A549 (cell line): ENCODE measurements around the gene C10orf105. TPM values are rescaled to one million over a fixed set of nuclear protein-coding genes. Genes with fewer than 3 reads are reported as not detected.

ENCODE experiments used
- ATAC-seq, 2 experiments: fragments of 200-7000 bp in 1 of 2; fragments of >200 bp in 1 of 2; cut with Nextera tagmentation in 1 of 2; cut with Tn5 transposase in 1 of 2; 3 replicates each; pipeline versions ENCODE4 v1.8.0 to v1.9.1; 2018 to 2020; ENCODE audit warnings: mild to moderate bottlenecking in 1 of 2, moderate library complexity in 1 of 2
- CTCF ChIA-PET: fragments of 300-600 bp; sonication (Branson Sonifier 250); formaldehyde crosslinking; extraction: SDS; loops from one replicate; lab custom pipeline; 2021; ENCODE audit warnings: antibody characterized with exemption, inconsistent platforms; lab: Yijun Ruan, JAX
- POLR2A ChIA-PET: fragments of 350-600 bp; formaldehyde crosslinking; extraction: SDS; loops from one replicate; lab custom pipeline; 2021; ENCODE audit warnings: antibody characterized with exemption, inconsistent platforms; lab: Yijun Ruan, JAX
- DNase-seq, 2 experiments: peaks; one replicate each; pipeline versions ENCODE4 v3.0.0 to v3.0.0-alpha.2; 2011 to 2016; ENCODE audit warnings: low read depth in 1 of 2, low spot score in 1 of 2
- FAIRE-seq: peaks from 2 replicates; lab custom pipeline; 2011; peaks lifted over from hg19 to GRCh38; lab: Jason Lieb, UNC
- H3K27ac ChIP-seq, 2 experiments: fragments of >200 bp; sonication (Bioruptor Twin); formaldehyde crosslinking; 3 replicates each; pipeline ENCODE4 v1.5.1; 2016 to 2017
- H3K4me1 ChIP-seq: fragments of >200 bp; sonication (Bioruptor Twin); formaldehyde crosslinking; 3 replicates; pipeline ENCODE4 v1.6.1; 2016
- H3K4me2 ChIP-seq: fragments of >200 bp; sonication (Bioruptor Twin); formaldehyde crosslinking; 3 replicates; pipeline ENCODE4 v1.6.1; 2016
- H3K4me3 ChIP-seq: fragments of >200 bp; sonication (Bioruptor Twin); formaldehyde crosslinking; 3 replicates; pipeline ENCODE4 v1.5.1; 2016
- H3K9me3 ChIP-seq: fragments of >200 bp; sonication (Bioruptor Twin); formaldehyde crosslinking; 3 replicates; pipeline ENCODE4 v1.6.1; 2016
- BHLHE40 ChIP-seq: IDR thresholded peaks from 2 replicates; pipeline ENCODE4 v1.6.1; 2012; ENCODE audit warnings: low read depth, low read length, inconsistent platforms
- CBX8 ChIP-seq: fragments of 200-600 bp; sonication (generic); IDR thresholded peaks from 2 replicates; pipeline ENCODE4 v1.6.1; 2016
- CHD4 ChIP-seq: fragments of 200-600 bp; sonication (generic); IDR thresholded peaks from 2 replicates; pipeline ENCODE4 v1.6.1; 2016; ENCODE audit warnings: antibody characterized with exemption, mild to moderate bottlenecking, borderline replicate concordance
- CTCF ChIP-seq: fragments of >200 bp; sonication (Bioruptor Twin); formaldehyde crosslinking; IDR thresholded peaks from 3 replicates; pipeline ENCODE4 v1.5.1; 2016
- ESRRA ChIP-seq: fragments of 150-350 bp; IDR thresholded peaks from 2 replicates; pipeline ENCODE4 v1.6.1; 2014; ENCODE audit warnings: mild to moderate bottlenecking, low read length, borderline replicate concordance
- FOSL2 ChIP-seq, 2 experiments: fragments of 450-650 bp in 1 of 2; fragments of >200 bp in 1 of 2; sonication (Bioruptor Twin) in 1 of 2; formaldehyde crosslinking; IDR thresholded peaks; 2 replicates each; pipeline versions ENCODE4 v1.5.0 to v1.6.1; 2016 to 2020; ENCODE audit warnings: mild to moderate bottlenecking in 1 of 2, moderate library complexity in 1 of 2
- FOXS1 ChIP-seq: fragments of 250-450 bp; sonication (Bioruptor Pico); IDR thresholded peaks from 2 replicates; pipeline ENCODE4 v1.5.0; 2020; ENCODE audit warnings: mild to moderate bottlenecking, moderate library complexity
- HDAC2 ChIP-seq: fragments of 200-600 bp; sonication (generic); IDR thresholded peaks from 2 replicates; pipeline ENCODE4 v1.6.1; 2016
- HES2 ChIP-seq: fragments of >200 bp; sonication (Bioruptor Twin); formaldehyde crosslinking; IDR thresholded peaks from 2 replicates; pipeline ENCODE4 v1.6.1; 2016
- HEYL ChIP-seq: fragments of 250-450 bp; sonication (Bioruptor Pico); IDR thresholded peaks from 2 replicates; pipeline ENCODE4 v1.8.0; 2021; ENCODE audit warnings: mild to moderate bottlenecking, moderate library complexity
- JUNB ChIP-seq: fragments of >200 bp; sonication (Bioruptor Twin); formaldehyde crosslinking; IDR thresholded peaks from 2 replicates; pipeline ENCODE4 v1.6.1; 2016
- KDM5A ChIP-seq: fragments of 200-600 bp; sonication (generic); IDR thresholded peaks from 2 replicates; pipeline ENCODE4 v1.6.1; 2016; ENCODE audit warnings: antibody characterized with exemption, mild to moderate bottlenecking
- MAZ ChIP-seq: fragments of 150-350 bp; IDR thresholded peaks from 2 replicates; pipeline ENCODE4 v1.6.1; 2014; ENCODE audit warnings: antibody characterized with exemption, low read depth, low read length, borderline replicate concordance
- NFE2L2 ChIP-seq: fragments of 150-350 bp; conservative IDR thresholded peaks from 2 replicates; pipeline ENCODE4 v1.6.1; 2014; ENCODE audit warnings: low read length
- NPAS2 ChIP-seq: fragments of 250-450 bp; sonication (Bioruptor Pico); IDR thresholded peaks from 2 replicates; pipeline ENCODE4 v1.8.0; 2022; ENCODE audit warnings: mild to moderate bottlenecking, moderate library complexity, borderline replicate concordance
- NR3C1 ChIP-seq: fragments of >200 bp; sonication (Bioruptor Twin); formaldehyde crosslinking; IDR thresholded peaks from 3 replicates; pipeline ENCODE4 v1.6.1; 2017
- PBX3 ChIP-seq: IDR thresholded peaks from 2 replicates; pipeline ENCODE4 v1.6.1; 2012
- POLR2A ChIP-seq: IDR thresholded peaks from 2 replicates; pipeline ENCODE4 v1.6.1; 2012; ENCODE audit warnings: mild to moderate bottlenecking, low read length
- RCOR1 ChIP-seq: fragments of 150-350 bp; IDR thresholded peaks from 2 replicates; pipeline ENCODE4 v1.6.1; 2014; ENCODE audit warnings: antibody characterized with exemption, low read length, low read depth
- RNF2 ChIP-seq: fragments of 200-600 bp; sonication (generic); IDR thresholded peaks from 2 replicates; pipeline ENCODE4 v1.6.1; 2016; ENCODE audit warnings: low read depth, mild to moderate bottlenecking, antibody characterized with exemption, moderate library complexity, borderline replicate concordance
- SREBF2 ChIP-seq: fragments of 450-650 bp; IDR thresholded peaks from 2 replicates; pipeline ENCODE4 v1.6.1; 2014; ENCODE audit warnings: mild to moderate bottlenecking, moderate library complexity
- USF2 ChIP-seq: fragments of 450-650 bp; IDR thresholded peaks from 2 replicates; pipeline ENCODE4 v1.6.1; 2014; ENCODE audit warnings: antibody characterized with exemption
- ZC3H11A ChIP-seq: fragments of 450-650 bp; IDR thresholded peaks from 2 replicates; pipeline ENCODE4 v1.6.1; 2014; ENCODE audit warnings: antibody characterized with exemption, mild to moderate bottlenecking
- ZFP36 ChIP-seq: fragments of 450-650 bp; IDR thresholded peaks from 2 replicates; pipeline ENCODE4 v1.6.1; 2014; ENCODE audit warnings: borderline replicate concordance; ENCODE audit not compliant: partially characterized antibody
- ZSCAN20 ChIP-seq: fragments of 250-450 bp; sonication (Bioruptor Pico); IDR thresholded peaks from 2 replicates; pipeline ENCODE4 v1.8.0; 2022; ENCODE audit warnings: mild to moderate bottlenecking, moderate library complexity
- WGBS: methylation state at CpG from one replicate; pipeline ENCODE4 v1.1.6; 2017; ENCODE audit errors: missing lambda C conversion rate; 5-methylcytosine and 5-hydroxymethylcytosine counted together
- polyA plus RNA-seq, 4 experiments: library from polyadenylated mRNA; depleted of rRNA in 3 of 4; stranded (reverse); fragments of >200 nt; fragmentation: RNase III in 1 of 4; extraction: RNeasy Plus Mini Kit Qiagen cat#74134 plus additional on column Dnase treatment in 1 of 4; gene quantifications; 2 replicates in 3 of 4; 3 replicates in 1 of 4; pipeline ENCODE4 v1.2.3, GENCODE V29; 2011 to 2017
- TF ChIP-seq, protein P1 (sequence below): fragments of 250-450 bp; sonication (Bioruptor Pico); IDR thresholded peaks from 2 replicates; pipeline ENCODE4 v1.5.0; 2021; ENCODE audit warnings: mild to moderate bottlenecking, moderate library complexity, borderline replicate concordance
- TF ChIP-seq, protein P2 (sequence below): fragments of >200 bp; sonication (Bioruptor Twin); formaldehyde crosslinking; IDR thresholded peaks from 3 replicates; pipeline ENCODE4 v1.6.1; 2016
- TF ChIP-seq, protein P3 (sequence below): fragments of 200-600 bp; sonication (generic); IDR thresholded peaks from 2 replicates; pipeline ENCODE4 v1.6.1; 2016; ENCODE audit warnings: antibody characterized with exemption, mild to moderate bottlenecking, moderate library complexity

Gene C10orf105
- polyA plus RNA-seq, 2 of the 4 experiments (the other 2 are of a cell fraction) = not detected

DNA sequence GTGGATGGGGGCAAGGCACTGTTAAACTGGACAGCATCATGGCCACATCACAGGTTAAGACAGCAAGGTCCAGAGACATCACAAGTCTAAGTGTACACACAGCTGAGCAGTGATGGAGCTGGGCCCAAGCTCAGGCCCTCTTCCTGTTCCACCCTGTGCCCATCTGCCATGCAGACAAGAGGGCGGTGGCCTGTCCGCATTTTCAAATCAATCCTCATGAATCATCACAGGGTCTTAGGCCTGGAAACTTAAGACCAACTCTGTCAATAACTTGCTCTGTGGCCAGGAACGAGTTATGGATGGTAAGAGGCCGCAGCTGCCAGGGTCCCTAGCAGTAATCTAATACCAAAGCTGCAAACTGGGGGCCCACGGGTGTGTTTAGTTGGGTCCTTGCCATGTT, 3.2 kb downstream of the C10orf105 start:
- Histone ChIP-seq H3K4me3 (no peak overlapping the region), H3K27ac (no peak overlapping the region), H3K4me2 (no peak overlapping the region), H3K9me3 (no peaks in the 10 kb centered on the region), H3K4me1 (peaks cover 10% of the 10 kb centered on the region)
- ATAC-seq (no peak), DNase-seq (no peak), FAIRE-seq (no peak)
- WGBS = 88% methylated on average over 5 of the region's 5 CpGs
- POLR2A ChIA-PET = no interaction called here
- CTCF ChIA-PET = interaction anchor here (0.8 to 5.3 kb wide), 9 partner anchors 9 to 313 kb away, joined by 3 to 42 read pairs (median 5); partner anchors contain the start of gene VSIR
- TF ChIP-seq FOSL2 (IDR thresholded peaks at IDR 0.05) = no peak
- TF ChIP-seq FOSL2 (CRISPR knock-in tag; IDR thresholded peaks at IDR 0.05) = no peak
- no peak for TF ChIP-seq ZFP36
- no peak for TF ChIP-seq PBX3
- no peak for TF ChIP-seq RNF2
- TF ChIP-seq JUNB = no peak
- no peak for TF ChIP-seq CBX8
- no peak for TF ChIP-seq BHLHE40
- no peak for TF ChIP-seq USF2
- TF ChIP-seq, protein P1, sequence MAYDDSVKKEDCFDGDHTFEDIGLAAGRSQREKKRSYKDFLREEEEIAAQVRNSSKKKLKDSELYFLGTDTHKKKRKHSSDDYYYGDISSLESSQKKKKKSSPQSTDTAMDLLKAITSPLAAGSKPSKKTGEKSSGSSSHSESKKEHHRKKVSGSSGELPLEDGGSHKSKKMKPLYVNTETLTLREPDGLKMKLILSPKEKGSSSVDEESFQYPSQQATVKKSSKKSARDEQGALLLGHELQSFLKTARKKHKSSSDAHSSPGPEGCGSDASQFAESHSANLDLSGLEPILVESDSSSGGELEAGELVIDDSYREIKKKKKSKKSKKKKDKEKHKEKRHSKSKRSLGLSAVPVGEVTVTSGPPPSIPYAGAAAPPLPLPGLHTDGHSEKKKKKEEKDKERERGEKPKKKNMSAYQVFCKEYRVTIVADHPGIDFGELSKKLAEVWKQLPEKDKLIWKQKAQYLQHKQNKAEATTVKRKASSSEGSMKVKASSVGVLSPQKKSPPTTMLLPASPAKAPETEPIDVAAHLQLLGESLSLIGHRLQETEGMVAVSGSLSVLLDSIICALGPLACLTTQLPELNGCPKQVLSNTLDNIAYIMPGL (CRISPR knock-in tag) = no peak
- TF ChIP-seq ZSCAN20 (CRISPR knock-in tag) = no peak

DNA sequence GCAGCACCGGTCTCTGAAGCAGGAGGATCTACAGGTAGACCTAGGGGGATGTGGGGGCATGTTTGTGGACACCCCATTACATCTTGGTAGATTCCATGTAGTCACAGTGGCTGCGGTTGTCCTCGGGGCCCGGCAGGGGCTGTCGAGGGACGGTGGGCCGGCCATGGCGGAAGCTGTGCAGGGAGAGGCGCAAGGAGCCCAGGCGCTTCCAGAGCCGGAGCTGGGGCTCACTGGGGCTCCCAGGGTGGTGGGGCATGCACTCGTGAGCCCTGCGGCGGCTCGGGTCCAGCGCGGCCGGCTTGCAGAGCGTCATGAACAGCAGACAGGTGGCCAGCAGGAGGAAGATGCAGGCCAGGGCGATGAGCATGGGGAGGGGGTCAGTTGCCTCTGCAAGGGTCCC, 3.7 kb downstream of the C10orf105 start:
- no peak overlapping the region for H3K27ac ChIP-seq
- H3K4me1 ChIP-seq = peaks cover 10% of the 10 kb centered on the region
- no peak overlapping the region for H3K4me3 ChIP-seq
- WGBS = 88% methylated on average over 20 of the region's 20 CpGs
- H3K4me2 ChIP-seq = no peak overlapping the region
- ChIA-PET POLR2A (no interaction called here), CTCF (interaction anchor here (0.8 to 5.3 kb wide), 9 partner anchors 10 to 402 kb away, joined by 3 to 42 read pairs (median 4); no protein-coding TSS in a partner anchor)
- no peaks in the 10 kb centered on the region for H3K9me3 ChIP-seq
- no peak for FAIRE-seq
- no peak for TF ChIP-seq KDM5A
- no peak for TF ChIP-seq ZFP36
- TF ChIP-seq HES2 = no peak
- TF ChIP-seq FOXS1 (CRISPR knock-in tag) = no peak
- no peak for TF ChIP-seq RCOR1
- no peak for TF ChIP-seq NPAS2 (CRISPR knock-in tag)
- TF ChIP-seq HDAC2 = no peak
- TF ChIP-seq, protein P2, sequence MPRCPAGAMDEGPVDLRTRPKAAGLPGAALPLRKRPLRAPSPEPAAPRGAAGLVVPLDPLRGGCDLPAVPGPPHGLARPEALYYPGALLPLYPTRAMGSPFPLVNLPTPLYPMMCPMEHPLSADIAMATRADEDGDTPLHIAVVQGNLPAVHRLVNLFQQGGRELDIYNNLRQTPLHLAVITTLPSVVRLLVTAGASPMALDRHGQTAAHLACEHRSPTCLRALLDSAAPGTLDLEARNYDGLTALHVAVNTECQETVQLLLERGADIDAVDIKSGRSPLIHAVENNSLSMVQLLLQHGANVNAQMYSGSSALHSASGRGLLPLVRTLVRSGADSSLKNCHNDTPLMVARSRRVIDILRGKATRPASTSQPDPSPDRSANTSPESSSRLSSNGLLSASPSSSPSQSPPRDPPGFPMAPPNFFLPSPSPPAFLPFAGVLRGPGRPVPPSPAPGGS = no peak
- TF ChIP-seq HEYL (CRISPR knock-in tag) = no peak
- no peak for TF ChIP-seq ZC3H11A
- TF ChIP-seq MAZ = no peak
- no peak for TF ChIP-seq CHD4
- no peak for TF ChIP-seq NR3C1
- TF ChIP-seq, protein P3, sequence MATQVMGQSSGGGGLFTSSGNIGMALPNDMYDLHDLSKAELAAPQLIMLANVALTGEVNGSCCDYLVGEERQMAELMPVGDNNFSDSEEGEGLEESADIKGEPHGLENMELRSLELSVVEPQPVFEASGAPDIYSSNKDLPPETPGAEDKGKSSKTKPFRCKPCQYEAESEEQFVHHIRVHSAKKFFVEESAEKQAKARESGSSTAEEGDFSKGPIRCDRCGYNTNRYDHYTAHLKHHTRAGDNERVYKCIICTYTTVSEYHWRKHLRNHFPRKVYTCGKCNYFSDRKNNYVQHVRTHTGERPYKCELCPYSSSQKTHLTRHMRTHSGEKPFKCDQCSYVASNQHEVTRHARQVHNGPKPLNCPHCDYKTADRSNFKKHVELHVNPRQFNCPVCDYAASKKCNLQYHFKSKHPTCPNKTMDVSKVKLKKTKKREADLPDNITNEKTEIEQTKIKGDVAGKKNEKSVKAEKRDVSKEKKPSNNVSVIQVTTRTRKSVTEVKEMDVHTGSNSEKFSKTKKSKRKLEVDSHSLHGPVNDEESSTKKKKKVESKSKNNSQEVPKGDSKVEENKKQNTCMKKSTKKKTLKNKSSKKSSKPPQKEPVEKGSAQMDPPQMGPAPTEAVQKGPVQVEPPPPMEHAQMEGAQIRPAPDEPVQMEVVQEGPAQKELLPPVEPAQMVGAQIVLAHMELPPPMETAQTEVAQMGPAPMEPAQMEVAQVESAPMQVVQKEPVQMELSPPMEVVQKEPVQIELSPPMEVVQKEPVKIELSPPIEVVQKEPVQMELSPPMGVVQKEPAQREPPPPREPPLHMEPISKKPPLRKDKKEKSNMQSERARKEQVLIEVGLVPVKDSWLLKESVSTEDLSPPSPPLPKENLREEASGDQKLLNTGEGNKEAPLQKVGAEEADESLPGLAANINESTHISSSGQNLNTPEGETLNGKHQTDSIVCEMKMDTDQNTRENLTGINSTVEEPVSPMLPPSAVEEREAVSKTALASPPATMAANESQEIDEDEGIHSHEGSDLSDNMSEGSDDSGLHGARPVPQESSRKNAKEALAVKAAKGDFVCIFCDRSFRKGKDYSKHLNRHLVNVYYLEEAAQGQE = no peak
- no peak for TF ChIP-seq NFE2L2
- TF ChIP-seq POLR2A = no peak
- no peak for TF ChIP-seq ESRRA
- TF ChIP-seq CTCF = no peak
- no peak for TF ChIP-seq SREBF2
- TF ChIP-seq CBX8 = no peak
- TF ChIP-seq, all 56 proteins: peak for 0
- ATAC-seq (no peak), DNase-seq (no peak)
